Activated naive CD4-positive, alpha-beta T cell treated with Interleukin-2 at 50 U/mL for 16 hours (primary cell): Measurements from ENCODE around the gene ZNF273.
"Not testable (repeated sequence)": the region's sequence is repeated elsewhere in the genome, so short reads cannot be mapped to it uniquely, and the experiment has no call there.

Source experiments
- DNase-seq: peaks from one replicate; pipeline ENCODE4 v3.0.0-alpha.2; 2020

ZNF273 gene

GRCh38 chr7:64902806-64903721, at the start of gene ZNF273:
TSS of gene ZNF273 (plus strand) at chr7:64903273. CDS start at chr7:64903318, 45 bp downstream.
- DNase-seq, result peak; percentile 92

- no peak for DNase-seq
Measured at GRCh38 chr7:64853679-64854078, 49.4 kb upstream of the ZNF273 start.

- DNase-seq, result no peak
Measured at GRCh38 chr7:64854969-64855368, 48.1 kb upstream of the ZNF273 start.

DNA sequence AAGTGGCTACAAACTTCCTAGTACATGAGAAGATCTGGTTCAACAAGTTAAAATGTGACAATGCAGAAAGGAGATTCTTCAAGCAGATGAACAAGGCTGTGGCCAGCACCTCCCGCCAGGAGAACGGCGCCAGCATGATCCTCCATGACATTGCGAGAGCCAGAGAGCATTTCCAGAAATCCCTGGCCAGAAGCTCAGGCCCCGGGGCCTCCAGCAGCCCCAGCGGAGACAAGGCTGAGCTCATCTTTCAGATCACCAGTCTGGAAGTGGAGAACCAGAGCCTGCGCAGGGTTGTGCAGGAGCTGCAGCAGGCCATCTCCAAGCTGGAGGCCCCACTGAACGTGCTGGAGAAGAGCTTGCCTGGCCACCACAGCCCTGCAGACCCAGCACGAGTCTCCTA, 40.1 kb upstream of the ZNF273 start:
- DNase-seq, result no peak

- not testable (repeated sequence) for DNase-seq
Measured at GRCh38 chr7:64863530-64863929, 39.5 kb upstream of the ZNF273 start.

DNA sequence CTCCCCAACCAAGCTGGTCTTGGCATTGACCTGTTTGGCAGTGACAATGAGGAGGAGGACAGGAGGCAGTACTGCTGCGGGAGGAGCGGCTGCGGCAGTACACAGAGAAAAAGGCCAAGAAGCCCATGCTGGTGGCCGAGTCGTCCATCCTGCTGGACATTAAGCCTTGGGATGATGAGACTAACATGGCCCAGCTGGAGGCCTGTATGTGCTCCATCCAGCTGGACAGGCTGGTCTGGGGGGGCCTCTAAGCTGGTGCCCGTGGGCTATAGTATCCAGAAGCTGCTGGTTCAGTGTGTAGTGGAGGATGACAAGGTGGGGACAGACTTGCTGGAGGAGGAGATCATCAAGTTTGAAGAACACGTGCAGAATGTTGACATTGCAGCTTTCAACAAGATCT, 39.1 kb upstream of the ZNF273 start:
- no peak for DNase-seq

GRCh38 chr7:64867863-64868440, 35.1 kb upstream of the ZNF273 start:
- DNase-seq, result no peak

GRCh38 chr7:64868499-64868898, 34.6 kb upstream of the ZNF273 start:
- DNase-seq, result no peak

GRCh38 chr7:64869121-64869725, 33.9 kb upstream of the ZNF273 start:
- DNase-seq, result no peak

GRCh38 chr7:64869912-64870562, 33.0 kb upstream of the ZNF273 start:
- DNase-seq, result no peak

GRCh38 chr7:64870656-64871055, 32.4 kb upstream of the ZNF273 start:
- no peak for DNase-seq

DNA sequence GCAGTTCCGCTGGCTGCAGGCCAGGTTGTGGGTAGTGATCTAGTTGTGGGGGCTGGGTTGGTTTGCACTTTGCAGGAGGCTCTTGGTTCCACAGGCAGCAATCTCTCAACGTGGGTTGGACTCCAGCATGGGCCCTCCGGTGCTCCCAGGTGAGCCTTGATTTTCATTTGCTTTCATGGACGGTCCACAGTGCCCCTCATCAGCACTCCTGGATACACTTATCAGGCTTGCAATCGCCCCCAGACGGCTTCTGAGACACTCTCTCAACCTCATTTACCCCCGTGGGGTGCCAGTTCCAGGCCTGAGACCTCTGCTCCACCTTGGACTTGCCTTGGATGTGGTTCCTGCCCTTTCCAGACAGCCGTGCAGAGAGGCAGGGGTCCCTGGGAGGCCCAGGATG, 31.3 kb upstream of the ZNF273 start:
- DNase-seq, result no peak

DNA sequence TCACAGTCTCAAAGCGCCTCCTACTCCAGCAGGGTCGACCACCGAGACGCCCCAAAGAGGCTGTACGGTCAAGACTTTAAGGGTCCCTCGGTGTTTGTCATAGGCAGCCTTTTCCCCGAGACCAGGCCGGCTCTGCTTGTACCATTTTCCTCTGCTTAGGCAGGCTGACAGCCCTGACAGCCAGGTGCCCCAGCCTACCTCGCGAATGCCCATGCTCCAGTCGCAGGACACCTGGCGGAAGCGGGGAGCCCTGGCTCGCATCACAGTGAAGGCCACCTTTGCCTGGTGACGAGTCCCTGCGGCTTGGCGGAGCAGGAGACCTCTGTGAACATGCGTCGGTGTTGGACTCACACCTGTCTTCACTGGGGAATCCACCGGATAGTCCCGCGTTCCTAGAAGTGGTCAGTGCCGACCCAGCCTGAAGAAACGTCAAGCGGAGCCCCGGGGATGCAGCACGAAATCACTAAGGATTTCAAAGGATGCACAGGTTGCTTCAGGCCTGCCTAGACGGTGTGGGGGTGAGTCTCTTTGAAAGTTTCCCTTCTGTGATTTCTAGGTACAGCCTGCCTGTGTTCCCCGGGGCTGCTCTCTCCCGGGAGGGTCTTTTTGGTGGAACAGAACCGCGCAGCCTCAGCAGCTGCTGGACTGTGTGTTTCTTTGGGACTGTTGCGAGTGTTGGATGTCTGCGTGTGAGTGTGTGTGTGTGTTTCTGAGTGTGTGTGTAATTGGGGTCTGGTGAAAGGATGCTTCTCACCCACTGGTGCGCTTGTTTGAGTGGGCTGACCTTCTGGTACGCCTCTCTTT, 30.5 kb upstream of the ZNF273 start:
- no peak for DNase-seq

DNA sequence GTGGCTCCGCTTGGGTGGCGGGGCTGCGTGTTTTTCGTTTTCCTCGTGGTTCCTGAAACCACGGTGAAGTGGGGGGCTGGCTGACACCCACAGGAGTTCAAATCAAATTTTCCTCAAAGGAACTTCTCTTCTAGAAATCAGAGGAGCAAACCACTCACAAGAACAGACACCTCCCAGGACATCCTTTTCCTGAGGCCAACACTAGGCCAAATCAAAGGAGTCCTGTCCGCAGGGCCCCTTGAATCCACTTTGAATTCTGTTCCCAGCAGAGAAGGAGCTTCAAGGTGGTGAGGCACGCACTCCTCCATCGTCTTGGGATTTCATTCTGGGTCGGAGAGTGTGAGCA, 29.9 kb upstream of the ZNF273 start:
- no peak for DNase-seq

DNA sequence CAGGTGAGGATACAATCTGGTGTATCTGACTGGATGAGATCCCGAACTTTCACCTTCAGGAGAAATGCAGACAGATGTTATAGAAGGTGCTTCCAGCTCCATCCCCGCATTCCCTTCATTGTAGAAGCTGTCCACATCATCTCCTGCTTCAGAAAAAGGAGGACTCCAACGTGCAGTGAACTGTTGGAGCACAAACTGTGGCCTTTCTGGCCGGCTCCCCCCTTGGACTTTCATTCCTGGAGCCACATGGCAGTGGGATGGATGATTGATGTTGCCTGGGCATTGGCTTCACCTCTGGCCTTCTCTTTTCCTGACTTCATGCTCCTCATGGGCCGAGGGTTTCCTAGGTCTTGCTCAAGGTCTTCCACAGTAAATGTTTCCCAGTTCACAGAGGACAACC, 29.6 kb upstream of the ZNF273 start:
- DNase-seq, result no peak

DNA sequence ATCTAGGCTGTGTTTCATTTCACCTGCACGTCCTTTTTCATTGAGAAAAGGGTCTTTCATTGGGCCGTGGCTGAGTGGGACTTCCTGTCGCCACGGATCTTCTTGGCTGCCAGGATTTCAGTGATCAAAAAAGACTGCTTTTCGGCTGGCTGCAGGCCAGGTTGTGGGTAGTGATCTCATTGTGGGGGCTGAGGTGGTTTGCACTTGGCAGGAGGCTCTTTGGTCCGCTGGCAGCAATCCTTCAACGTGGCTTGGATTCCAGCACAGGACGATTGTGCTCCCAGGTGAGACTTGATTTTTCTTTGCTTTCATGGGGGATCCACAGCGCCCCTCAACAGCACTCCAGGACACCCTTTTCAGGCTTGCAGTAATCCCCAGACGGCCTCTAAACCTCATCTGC, 29.0 kb upstream of the ZNF273 start:
- no peak for DNase-seq

DNA sequence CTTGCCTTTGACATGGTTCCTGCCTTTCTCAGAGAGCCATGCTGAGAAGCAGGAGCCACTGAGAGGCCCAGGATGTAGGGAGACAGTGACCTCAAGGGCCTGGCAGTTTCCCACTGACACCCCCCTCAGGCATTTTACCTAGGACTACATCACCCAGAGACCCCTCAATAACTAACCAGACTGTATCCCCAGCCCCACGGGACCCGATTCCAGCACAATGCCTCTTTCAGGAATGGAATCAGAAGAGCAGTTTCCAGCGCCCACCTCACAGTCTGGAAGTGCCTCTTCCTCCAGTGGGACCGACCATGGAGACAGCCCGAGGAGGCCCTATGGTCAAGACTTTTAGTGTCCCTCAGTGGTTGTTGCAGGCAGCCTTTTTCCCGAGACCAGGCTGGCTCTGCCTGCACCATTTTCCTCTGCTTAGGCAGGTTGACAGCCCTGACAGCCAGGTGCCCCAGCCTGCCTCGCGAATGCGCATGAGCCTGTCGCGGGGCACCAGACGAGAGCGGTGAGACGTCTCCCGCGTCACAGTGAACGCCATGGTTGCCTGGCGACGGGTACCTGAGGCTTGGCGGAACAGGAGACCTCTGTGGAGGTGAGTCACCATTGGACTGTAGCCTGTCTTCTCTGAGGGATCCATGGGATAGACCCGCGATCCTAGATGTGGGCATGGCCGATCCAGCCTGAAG, 28.4 kb upstream of the ZNF273 start:
- no peak for DNase-seq

- no peak for DNase-seq
Measured at GRCh38 chr7:64875258-64875657, 27.8 kb upstream of the ZNF273 start.

GRCh38 chr7:64875658-64876406, 27.2 kb upstream of the ZNF273 start:
- no peak for DNase-seq

- DNase-seq, result peak; percentile 63
Measured at GRCh38 chr7:64876792-64877713, 26.0 kb upstream of the ZNF273 start.
